ACC112 (cell line): ENCODE data around the gene CCDC195.
A peak's percentile ranks its signal among the peaks of the same experiment; 100 is the strongest.

Source experiments
- H2AFZ ChIP-seq: fragments of 200-600 bp; sonication (generic); one replicate; pipeline ENCODE4 v1.6.0; 2017; ENCODE audit warnings: antibody characterized with exemption, low read length; ENCODE audit not compliant: unreplicated experiment
- H3K27ac ChIP-seq: fragments of 200-600 bp; sonication (generic); 2 replicates; pipeline ENCODE4 v1.5.1; 2014; ENCODE audit warnings: low read depth, mild to moderate bottlenecking, antibody characterized with exemption, low read length, moderate library complexity
- H3K27me3 ChIP-seq: fragments of 200-600 bp; sonication (generic); 2 replicates; pipeline ENCODE4 v1.6.1; 2014; ENCODE audit warnings: mild to moderate bottlenecking, antibody characterized with exemption, low read length, moderate library complexity, mixed read lengths; ENCODE audit not compliant: insufficient read depth
- H3K36me3 ChIP-seq: fragments of 200-600 bp; sonication (generic); 2 replicates; pipeline ENCODE4 v1.6.1; 2016; ENCODE audit warnings: mild to moderate bottlenecking, antibody characterized with exemption, low read length, moderate library complexity, mixed read lengths; ENCODE audit not compliant: insufficient read depth
- H3K4me1 ChIP-seq: fragments of 200-600 bp; sonication (generic); one replicate; pipeline ENCODE4 v1.6.1; 2016; ENCODE audit warnings: low read length, mixed read lengths; ENCODE audit not compliant: insufficient read depth, unreplicated experiment, control insufficient read depth
- H3K4me3 ChIP-seq: fragments of 200-600 bp; sonication (generic); 2 replicates; pipeline ENCODE4 v1.5.1; 2014; ENCODE audit warnings: mild to moderate bottlenecking, low read depth, low read length
- H3K79me2 ChIP-seq: fragments of 200-600 bp; sonication (generic); one replicate; pipeline ENCODE4 v1.6.0; 2016; ENCODE audit warnings: low read length; ENCODE audit not compliant: control insufficient read depth, unreplicated experiment, insufficient read depth

The CCDC195 gene

DNA sequence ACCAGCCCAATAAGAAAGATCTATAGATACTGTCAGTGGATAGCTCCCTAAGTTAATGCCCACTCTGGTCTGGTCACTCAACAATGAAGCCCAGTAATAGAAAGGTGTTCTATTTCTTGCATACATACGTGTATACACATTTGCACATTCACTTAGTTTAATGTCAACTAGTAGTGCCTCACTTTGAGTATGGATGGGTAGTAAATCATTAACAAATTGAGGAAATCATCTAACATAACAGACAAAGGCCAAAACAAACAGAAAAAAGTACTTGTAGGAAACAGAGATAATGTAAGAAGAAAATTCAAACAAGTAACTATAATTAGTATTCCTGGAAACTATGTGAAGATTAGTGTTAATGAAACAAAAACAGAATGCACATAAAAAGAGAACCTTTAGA lies 13.3 kb upstream of the CCDC195 start:
- Histone ChIP-seq H3K27ac (no peak overlapping the region), H3K27me3 (no peaks in the 10 kb centered on the region)

DNA sequence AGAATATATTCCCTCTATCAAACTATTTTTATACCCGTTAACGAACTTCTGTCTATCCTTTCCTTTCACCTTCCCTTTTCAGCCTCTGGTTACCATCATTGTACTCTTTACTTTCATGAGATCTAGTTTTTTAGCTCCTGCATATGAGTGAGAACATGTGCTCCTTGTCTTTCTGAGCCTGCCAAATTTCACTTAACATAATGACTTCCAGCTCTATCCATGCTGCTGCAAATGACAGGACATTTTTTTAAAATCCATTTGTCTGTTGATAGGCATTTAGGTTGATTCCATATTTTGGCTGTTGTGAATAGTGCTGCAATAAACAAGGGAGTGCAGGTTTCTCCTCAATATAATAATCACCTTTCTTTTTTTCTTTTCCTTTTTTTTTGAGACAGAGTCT lies 8.2 kb upstream of the CCDC195 start:
- no peak overlapping the region for H2AFZ ChIP-seq
- H3K36me3 ChIP-seq: no peaks in the 10 kb centered on the region
- no peak overlapping the region for H3K27ac ChIP-seq
- no peak overlapping the region for H3K4me3 ChIP-seq
- no peaks in the 10 kb centered on the region for H3K4me1 ChIP-seq
- H3K79me2 ChIP-seq: no peaks in the 10 kb centered on the region
- no peaks in the 10 kb centered on the region for H3K27me3 ChIP-seq

More for the DNA sequence above, 13.3 kb upstream of the CCDC195 start:
- no peaks in the 10 kb centered on the region for H3K79me2 ChIP-seq
- H2AFZ ChIP-seq: no peak overlapping the region
- no peak overlapping the region for H3K4me3 ChIP-seq
- no peaks in the 10 kb centered on the region for H3K4me1 ChIP-seq
- no peaks in the 10 kb centered on the region for H3K36me3 ChIP-seq

DNA sequence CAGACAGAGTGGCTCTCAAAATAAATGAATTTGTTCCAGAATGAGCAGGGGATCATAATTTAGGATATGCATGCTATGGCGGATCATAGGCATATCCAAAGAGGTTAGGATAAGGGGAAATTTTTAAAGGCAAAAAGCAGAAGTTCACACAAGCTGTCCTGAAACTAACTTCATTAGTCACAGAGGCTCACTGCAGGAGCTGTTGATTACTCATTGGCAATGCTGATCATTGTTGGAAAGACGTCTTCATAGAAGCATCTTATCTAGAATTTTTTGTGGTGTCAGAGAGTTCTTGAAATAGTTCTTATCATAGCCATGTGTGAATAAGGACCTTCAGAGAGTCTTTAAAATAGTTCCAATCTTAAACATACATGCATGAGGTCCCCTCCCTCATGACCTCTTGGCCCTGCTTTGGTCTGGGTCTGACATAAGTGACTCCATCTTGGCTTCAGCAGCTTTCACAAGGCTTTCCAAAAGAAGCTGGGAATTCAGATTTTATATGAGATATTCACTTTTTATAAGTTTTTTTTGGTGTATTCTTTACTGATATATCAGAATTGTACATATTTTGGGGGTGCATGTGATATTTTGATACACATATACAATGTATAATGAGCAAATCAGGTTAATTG lies 7.5 kb upstream of the CCDC195 start:
- H3K36me3 ChIP-seq: no peaks in the 10 kb centered on the region
- H2AFZ ChIP-seq: no peak overlapping the region
- no peaks in the 10 kb centered on the region for H3K27me3 ChIP-seq

DNA sequence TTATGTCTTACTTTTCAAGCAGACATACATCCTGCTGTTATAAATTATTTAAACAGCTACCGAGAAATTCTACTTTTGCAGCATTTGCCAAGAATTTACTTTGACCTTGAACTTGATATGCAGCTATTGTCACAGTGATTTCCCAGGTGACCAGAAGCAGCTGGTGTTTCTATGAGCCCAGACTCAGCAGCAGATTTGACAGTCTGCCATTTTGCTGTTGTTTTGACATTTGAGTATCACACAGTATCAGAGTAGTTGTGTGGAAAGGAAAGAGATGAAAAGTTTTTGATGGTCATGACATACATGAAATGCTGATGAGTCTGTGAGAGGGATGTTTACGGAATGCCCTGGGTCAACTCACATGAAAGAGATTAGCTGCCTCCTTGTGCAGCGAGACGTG lies 6.6 kb upstream of the CCDC195 start:
- Histone ChIP-seq H3K27ac (no peak overlapping the region), H3K4me3 (no peak overlapping the region), H3K79me2 (no peaks in the 10 kb centered on the region), H2AFZ (no peak overlapping the region), H3K27me3 (no peaks in the 10 kb centered on the region), H3K36me3 (no peaks in the 10 kb centered on the region), H3K4me1 (no peaks in the 10 kb centered on the region)

More for the DNA sequence above, 7.5 kb upstream of the CCDC195 start:
- Histone ChIP-seq H3K4me1 (no peaks in the 10 kb centered on the region), H3K4me3 (no peak overlapping the region), H3K27ac (no peak overlapping the region), H3K79me2 (no peaks in the 10 kb centered on the region)

DNA sequence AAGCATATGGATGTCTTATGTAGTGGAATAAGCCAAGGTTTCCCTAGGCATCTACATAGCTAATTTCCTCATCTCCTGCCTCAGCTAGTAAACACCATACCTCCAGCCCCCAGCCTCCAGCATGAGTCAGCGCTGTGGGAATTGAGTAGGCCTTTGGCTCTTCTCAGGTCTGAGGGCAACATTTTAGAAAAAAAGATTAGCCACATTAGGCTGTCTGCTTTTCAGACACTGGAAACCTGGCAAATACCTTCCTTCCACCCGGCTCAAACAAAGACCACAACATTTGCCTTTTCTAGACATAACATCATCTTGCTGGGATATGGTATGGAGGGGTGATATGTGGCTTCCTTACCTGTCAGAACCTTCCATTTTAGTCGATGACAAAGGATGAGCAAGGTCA lies 6.1 kb upstream of the CCDC195 start:
- H3K27ac ChIP-seq: no peak overlapping the region
- no peak overlapping the region for H2AFZ ChIP-seq
- H3K79me2 ChIP-seq: no peaks in the 10 kb centered on the region
- no peaks in the 10 kb centered on the region for H3K36me3 ChIP-seq
- H3K4me1 ChIP-seq: no peaks in the 10 kb centered on the region
- no peaks in the 10 kb centered on the region for H3K27me3 ChIP-seq
- H3K4me3 ChIP-seq: no peak overlapping the region

DNA sequence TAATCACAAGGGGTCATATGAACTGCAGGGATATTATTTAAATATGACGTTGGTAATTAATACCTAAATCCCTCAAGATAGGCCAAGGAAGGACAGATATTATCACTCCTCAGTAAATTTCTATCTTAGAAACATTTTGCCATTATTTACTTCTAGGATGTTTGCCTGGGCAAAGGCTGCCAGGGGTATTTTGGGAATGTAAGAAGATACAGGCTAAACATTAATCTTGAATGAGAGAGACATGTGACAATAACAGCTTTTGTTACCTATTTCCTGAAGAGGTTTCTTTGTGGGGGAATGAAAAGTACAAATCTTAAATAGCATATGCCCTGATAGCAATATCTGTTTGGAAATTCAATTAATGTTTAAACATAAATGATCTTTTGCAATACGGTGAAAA lies 756 bp upstream of the CCDC195 start:
- peaks cover 4% of the 10 kb centered on the region; the same call in 1 of the 2 replicates for H3K27me3 ChIP-seq
- H3K36me3 ChIP-seq: no peaks in the 10 kb centered on the region
- no peaks in the 10 kb centered on the region for H3K79me2 ChIP-seq
- no peaks in the 10 kb centered on the region for H3K4me1 ChIP-seq
- no peak overlapping the region for H2AFZ ChIP-seq
- H3K27ac ChIP-seq: no peak overlapping the region
- H3K4me3 ChIP-seq: no peak overlapping the region

DNA sequence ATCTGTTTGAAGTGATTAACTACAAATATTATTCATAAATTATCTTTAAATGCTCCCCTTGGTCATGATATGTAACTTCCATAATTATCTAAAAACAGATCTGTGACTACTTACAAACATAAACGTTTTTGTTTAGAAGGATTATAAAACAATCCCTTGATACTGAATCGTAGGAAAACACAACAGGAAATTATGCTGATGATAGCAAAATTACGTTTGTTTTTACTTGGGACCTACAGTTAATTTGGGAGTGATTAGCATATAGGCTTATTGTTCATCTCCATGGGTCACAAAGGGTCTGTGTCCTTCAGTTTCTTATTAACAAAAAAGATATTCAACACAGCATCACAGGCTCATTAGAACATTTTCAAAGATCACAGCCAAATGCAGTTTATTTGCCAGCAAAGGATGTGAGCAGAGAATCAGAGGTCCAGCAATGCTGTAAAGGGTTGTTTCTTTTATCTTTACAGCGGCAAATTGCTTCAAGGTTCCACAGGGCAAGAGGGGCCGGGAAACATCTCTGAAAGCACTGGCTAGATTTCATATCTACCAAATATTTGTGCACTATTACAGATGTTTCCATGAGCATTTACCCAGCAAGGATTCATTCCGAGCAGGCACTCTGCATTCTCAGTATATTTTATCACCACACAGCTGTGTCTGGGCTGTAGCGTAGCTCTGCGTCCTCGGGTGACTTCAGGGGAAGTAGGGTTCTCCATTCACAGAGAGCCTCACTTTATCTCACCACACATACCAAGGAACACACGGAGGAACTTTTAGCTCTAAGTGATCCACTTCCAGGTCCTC lies 4.1 kb downstream of the CCDC195 start:
- Histone ChIP-seq H3K4me3 (no peak overlapping the region), H3K4me1 (no peaks in the 10 kb centered on the region), H3K27me3 (peaks cover 4% of the 10 kb centered on the region; the same call in 1 of the 2 replicates), H3K36me3 (no peaks in the 10 kb centered on the region), H3K79me2 (no peaks in the 10 kb centered on the region), H2AFZ (peak overlapping the region; percentile 5), H3K27ac (no peak overlapping the region)

DNA sequence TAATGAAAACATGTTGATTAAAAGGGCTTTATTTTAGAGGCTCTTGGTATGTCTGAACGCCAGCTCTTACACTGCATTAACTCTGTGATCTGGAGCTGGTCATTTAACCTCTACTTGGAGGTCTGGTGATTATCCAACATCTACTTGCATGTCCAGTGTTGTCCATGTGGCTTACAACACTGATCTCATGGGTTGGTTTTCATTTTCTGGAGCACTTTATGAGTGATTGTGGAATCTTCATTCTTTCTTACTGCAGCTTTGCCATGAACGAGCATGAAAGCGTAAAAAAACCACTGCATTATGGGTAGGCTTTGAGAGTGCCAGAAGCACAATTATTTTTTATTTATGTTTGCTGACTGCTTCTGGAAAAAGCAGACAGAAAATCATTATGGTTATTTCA lies 4.8 kb downstream of the CCDC195 start:
- Histone ChIP-seq H2AFZ (no peak overlapping the region), H3K36me3 (no peaks in the 10 kb centered on the region), H3K4me1 (no peaks in the 10 kb centered on the region), H3K4me3 (no peak overlapping the region), H3K27ac (no peak overlapping the region), H3K27me3 (peaks cover 4% of the 10 kb centered on the region; the same call in 1 of the 2 replicates), H3K79me2 (no peaks in the 10 kb centered on the region)

DNA sequence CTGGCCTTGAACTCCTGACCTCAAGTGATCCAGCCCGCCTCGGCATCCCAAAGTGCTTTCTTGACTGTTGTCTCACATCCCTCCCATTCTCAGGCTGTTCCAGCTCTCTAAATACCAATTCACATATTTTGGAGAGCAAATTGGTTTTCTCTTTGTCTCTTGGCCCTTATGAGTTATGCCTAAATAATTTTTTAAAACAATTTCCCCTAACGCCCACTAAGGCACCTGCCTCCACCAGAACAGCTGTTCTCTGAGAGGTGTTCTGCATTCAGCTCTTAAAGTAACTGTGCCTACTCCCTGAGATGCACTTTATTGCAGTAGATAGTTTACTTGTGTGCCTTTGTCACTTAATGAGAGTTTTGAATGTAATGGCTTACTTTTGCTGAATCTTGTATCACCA lies 6.9 kb downstream of the CCDC195 start:
- Histone ChIP-seq H3K27ac (no peak overlapping the region), H3K79me2 (no peaks in the 10 kb centered on the region), H3K36me3 (no peaks in the 10 kb centered on the region), H3K4me3 (no peak overlapping the region), H3K27me3 (peaks cover 4% of the 10 kb centered on the region; the same call in 1 of the 2 replicates), H3K4me1 (no peaks in the 10 kb centered on the region), H2AFZ (no peak overlapping the region)

DNA sequence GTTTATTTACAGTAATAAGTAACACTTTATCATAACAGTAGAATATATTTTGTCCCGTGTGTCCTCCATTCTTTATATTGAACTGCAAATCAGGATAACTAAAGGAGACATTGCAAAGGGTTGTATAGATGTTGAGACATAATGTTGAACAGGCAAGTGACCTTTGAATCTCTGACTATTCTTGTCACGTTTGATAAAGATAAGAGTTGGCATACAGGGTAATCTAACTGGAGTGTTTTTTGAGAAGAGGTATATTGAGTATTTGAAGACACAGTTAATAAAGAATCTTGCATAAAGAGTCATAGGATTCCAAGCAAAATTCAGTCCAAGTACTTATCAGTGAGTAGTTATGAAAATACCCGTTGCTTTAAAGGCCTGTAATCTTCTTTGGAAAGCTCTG lies 21.7 kb downstream of the CCDC195 start:
- Histone ChIP-seq H3K4me3 (no peak overlapping the region), H3K36me3 (no peaks in the 10 kb centered on the region), H3K27me3 (no peaks in the 10 kb centered on the region), H3K4me1 (no peaks in the 10 kb centered on the region), H3K27ac (no peak overlapping the region), H3K79me2 (no peaks in the 10 kb centered on the region), H2AFZ (no peak overlapping the region)

DNA sequence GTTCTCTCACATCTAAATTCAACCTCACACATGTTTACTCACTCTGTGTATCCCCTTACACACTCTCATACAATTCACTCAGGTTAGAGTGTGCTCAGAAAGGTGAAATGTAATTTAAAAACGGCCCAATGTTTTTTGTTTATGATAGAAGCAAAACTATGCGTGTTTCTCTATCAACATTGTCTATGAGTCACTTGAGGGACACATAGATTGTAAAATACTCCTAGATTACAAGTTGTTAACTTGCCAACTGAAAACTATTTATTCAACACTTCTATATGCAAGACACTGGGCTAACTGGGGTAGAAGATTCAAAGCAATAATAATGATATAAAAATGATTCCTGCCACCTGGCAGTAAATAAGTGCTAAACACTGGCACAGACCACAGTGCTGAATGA lies 24.6 kb downstream of the CCDC195 start:
- Histone ChIP-seq H3K4me1 (no peaks in the 10 kb centered on the region), H2AFZ (no peak overlapping the region), H3K27me3 (no peaks in the 10 kb centered on the region), H3K4me3 (no peak overlapping the region), H3K36me3 (no peaks in the 10 kb centered on the region), H3K27ac (no peak overlapping the region), H3K79me2 (no peaks in the 10 kb centered on the region)
